ENCODE measurements around the gene WNT10A.

The WNT10A gene

GRCh38 chr2:218857371-218858137, 23.1 kb upstream of the WNT10A start:
- no peak for DNase-seq (ENCODE audit: low read depth, low spot score)

GRCh38 chr2:218858138-218858445, 22.6 kb upstream of the WNT10A start:
- DNase-seq (ENCODE audit: low read depth, low spot score): no peak

DNA sequence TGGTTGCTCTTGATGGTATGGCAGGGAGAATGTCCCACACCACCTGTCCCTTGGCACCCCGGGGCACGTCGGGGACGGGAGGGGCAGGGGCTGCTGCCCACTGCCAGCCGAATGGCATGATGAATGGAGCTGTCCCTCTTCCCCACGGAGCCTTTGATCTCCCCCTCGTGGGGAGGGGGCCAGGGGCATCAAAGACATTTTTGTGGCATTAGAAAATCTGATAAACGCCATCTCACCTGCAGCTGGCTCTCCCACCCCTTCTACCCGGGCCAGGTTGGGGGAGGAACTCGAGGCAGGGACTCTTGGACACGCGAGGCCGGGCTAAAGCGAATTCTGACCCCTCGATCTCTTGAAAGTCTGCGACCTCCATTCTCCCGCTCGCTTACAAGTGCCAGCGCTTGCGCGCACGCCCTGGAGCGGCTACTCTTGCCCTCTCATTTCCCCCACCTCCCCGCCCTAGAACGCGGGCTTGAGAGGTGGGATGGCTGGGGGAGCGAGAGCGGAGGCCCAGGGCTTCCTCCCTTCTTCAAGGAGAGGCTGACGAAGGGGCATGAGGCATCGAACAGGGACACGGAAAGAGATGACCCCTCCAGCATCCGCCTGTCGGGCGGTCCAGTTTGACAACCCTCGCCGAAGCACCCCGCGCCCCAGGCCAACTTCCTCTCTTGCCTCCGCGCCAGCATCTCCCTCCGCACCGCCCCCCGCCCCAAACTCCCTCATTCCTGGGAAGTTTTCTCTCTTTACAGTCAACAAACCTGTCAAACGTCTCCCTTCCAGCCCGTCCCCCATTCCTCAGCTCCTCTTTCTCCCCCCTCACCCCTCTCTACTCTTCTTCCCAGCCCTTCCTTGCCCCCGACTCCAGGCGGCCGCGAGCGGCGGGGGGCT, 21.7 kb upstream of the WNT10A start:
- DNase-seq (ENCODE audit: low read depth, low spot score): peak; percentile 84

DNA sequence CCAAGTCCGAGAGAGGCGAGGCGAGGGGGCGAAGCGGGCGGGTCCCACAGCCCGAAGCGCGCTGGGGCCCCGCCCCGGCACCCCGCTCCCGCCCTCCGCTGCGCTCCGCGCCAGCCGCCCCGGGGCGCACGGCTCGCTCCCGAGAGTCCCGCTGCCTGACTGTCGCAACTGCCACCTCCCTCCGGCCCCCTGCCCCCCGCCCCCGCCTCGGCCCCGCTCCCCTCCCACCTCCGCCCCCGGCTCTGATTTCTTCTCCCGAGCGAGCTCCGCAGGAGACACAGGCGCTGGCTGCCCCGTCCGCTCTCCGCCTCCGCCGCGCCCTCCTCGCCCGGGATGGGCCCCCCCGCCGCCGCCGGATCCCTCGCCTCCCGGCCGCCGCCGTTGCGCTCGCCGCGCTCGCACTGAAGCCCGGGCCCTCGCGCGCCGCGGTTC, 21.1 kb upstream of the WNT10A start, which contains the start of gene WNT6:
Gene WNT6 (plus strand): TSS at position 250 of the 432 bp plus-strand sequence. CDS start 233 bp downstream, outside the sequence.
- no peak for DNase-seq (ENCODE audit: low read depth, low spot score)

- DNase-seq (ENCODE audit: low read depth, low spot score): peak; percentile 42
Observed at GRCh38 chr2:218859988-218860831, 20.4 kb upstream of the WNT10A start.

- DNase-seq (ENCODE audit: low read depth, low spot score): peak; percentile 92
Observed at GRCh38 chr2:218860950-218861381, 19.7 kb upstream of the WNT10A start.

GRCh38 chr2:218861645-218862318, 18.9 kb upstream of the WNT10A start:
- no peak for DNase-seq (ENCODE audit: low read depth, low spot score)

GRCh38 chr2:218863021-218863520, 17.6 kb upstream of the WNT10A start:
- no peak for DNase-seq (ENCODE audit: low read depth, low spot score)

DNA sequence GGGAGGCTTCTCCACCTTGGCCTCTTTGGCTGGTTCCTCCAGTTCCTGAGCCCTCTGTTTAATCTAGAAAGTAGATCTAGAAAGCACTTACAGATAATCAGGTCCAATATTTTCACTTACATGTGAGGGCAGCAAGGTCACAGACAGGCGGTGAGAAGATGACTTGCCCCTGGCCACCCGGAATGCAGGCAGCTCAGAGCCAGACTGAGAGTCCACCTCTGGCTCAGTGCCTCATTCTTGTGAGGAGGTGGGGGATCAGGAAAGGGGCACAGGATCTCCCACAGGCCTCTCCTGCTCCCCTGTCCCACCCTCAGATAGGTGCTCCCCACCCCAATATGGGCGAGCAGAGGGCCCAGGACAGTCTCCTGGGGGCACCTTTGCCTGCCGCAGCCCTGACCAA, 15.3 kb upstream of the WNT10A start:
- peak; percentile 39 for DNase-seq (ENCODE audit: low read depth, low spot score)

DNA sequence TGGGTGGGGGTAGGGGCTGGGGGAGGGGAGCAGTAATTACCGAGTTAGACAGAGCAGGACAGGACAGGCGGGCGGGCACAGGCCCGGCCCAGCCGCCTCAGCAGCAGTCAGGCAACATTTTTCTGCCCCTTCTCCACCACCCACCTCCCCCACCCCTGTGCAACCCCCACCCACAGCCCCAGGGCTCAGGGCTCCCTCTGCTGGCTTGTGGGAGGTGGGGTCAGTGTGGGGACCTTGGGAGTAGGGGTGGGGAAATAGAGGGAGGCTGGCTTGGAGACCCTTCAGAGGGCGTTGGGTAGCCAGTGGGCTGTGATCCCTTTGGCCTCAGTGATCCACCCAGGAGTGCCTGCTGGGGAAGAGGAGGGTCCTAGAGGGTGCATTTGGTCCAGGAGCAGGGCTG, 14.7 kb upstream of the WNT10A start:
- DNase-seq (ENCODE audit: low read depth, low spot score): no peak

DNA sequence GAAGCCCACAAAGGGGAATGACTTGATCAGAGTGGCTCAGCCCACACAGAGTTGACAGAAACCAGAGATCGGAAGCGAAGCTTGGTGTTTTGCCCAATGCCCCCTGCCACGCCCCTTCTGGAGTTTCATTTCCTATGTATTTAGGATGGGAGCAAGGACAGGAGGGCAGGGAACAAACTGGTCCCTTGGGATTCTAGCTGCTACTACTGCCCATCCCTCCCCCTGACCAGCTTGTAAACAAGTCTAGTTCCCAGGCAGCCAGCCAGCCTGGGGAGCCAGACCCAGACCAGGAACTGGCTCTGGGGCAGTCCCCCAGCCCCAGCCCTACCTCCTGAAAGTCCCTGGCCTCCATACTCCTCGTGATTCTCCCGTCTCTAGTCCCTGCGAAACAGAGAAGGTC, 12.8 kb upstream of the WNT10A start:
- DNase-seq (ENCODE audit: low read depth, low spot score): no peak

DNA sequence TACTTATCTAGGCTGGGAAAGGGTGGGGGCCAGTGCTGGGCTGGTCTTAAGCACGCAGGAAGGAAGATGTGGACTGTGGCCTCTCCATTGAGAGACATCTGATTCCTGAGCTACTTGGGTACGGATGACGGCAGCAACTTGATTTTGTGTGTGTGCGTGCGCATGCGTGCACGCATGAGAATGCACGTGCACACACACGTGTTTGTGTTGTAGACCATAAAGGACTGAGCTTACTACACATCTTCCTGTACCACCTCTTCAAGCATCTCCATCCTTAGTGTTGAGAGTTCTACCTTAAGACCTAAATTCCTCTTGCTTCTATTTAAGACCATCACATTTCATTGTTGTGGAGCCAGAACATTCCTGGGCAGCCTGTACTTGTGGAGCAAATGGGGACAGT, 11.6 kb upstream of the WNT10A start:
- no peak for DNase-seq (ENCODE audit: low read depth, low spot score)

DNA sequence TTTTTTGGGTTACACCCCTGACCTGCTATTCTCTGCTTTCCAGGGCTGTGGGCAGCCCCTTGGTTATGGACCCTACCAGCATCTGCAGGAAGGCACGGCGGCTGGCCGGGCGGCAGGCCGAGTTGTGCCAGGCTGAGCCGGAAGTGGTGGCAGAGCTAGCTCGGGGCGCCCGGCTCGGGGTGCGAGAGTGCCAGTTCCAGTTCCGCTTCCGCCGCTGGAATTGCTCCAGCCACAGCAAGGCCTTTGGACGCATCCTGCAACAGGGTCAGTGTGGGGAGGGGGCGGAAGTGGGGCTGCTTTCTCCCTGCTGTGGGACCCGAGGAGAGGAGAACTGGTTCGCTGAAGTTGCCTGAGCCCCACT, 9.7 kb upstream of the WNT10A start:
- no peak for DNase-seq (ENCODE audit: low read depth, low spot score)

- DNase-seq (ENCODE audit: low read depth, low spot score): no peak
Observed at GRCh38 chr2:218871345-218872302, 9.0 kb upstream of the WNT10A start.

- peak; percentile 67 for DNase-seq (ENCODE audit: low read depth, low spot score)
Observed at GRCh38 chr2:218872645-218873358, 7.8 kb upstream of the WNT10A start.

DNA sequence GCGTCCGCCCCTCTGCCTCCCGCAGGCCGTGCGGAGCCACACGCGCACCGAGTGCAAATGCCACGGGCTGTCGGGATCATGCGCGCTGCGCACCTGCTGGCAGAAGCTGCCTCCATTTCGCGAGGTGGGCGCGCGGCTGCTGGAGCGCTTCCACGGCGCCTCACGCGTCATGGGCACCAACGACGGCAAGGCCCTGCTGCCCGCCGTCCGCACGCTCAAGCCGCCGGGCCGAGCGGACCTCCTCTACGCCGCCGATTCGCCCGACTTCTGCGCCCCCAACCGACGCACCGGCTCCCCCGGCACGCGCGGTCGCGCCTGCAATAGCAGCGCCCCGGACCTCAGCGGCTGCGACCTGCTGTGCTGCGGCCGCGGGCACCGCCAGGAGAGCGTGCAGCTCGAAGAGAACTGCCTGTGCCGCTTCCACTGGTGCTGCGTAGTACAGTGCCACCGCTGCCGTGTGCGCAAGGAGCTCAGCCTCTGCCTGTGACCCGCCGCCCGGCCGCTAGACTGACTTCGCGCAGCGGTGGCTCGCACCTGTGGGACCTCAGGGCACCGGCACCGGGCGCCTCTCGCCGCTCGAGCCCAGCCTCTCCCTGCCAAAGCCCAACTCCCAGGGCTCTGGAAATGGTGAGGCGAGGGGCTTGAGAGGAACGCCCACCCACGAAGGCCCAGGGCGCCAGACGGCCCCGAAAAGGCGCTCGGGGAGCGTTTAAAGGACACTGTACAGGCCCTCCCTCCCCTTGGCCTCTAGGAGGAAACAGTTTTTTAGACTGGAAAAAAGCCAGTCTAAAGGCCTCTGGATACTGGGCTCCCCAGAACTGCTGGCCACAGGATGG, 7.1 kb upstream of the WNT10A start:
- DNase-seq (ENCODE audit: low read depth, low spot score): no peak

DNA sequence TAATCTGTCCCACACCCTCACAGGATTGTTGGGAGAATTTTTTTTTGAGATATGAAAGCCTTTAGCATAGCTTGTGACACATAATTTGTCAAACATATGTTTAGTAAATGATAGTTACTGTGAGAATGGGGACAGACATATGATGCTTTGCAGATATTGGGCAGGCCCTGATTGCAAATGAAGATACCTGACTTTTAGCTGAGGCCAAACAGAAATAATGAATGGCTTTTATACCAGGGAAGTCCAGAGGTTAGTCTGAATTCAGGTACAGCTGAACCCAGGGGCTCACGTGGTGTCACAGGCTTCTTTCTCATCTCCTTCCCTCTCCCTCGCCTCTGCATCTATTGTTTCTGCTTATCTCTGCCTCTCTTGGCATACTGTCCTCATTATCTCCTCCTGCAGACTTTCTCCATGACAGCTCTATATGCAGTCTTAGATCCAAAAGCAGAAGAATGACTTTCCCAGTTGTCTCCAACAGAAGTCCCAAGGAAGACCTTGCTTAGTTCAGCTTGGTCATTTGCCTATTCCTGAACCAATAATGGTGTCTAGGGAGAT, 4.9 kb upstream of the WNT10A start:
- no peak for DNase-seq (ENCODE audit: low read depth, low spot score)

DNA sequence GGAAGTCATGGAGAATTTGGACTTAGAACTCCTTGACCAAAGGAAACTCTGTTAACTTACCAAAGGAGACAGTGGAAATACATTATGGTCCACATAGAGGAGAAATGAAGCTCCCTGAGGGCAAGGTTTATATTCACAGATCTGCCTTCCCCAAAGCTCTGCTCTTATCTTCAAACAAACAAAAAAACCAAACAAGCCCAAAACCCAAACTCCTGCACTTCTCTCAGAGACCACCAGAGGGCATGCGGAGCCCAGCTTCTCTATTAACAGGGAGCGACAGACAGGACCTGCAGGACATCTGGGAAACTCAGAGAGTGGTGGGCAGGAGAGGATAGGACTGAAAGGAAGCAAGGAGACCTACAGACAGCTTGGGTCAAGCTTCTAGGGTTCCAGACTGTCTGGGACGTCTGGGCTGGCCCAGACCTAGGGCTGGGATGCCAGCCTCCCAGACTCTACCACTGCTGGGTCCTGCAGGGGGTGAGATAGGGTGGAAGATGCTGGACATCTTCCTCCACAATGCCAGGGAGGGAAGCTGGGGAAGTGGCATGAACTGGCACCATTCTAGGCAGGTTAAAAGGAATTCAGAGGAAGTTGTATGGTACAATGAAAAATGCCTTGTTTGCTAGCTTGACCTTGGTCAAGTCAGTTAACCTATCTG, 4.0 kb upstream of the WNT10A start:
- DNase-seq (ENCODE audit: low read depth, low spot score): peak; percentile 97
